ENCODE measurements around the gene ZNF223. TPM values are rescaled to one million over a fixed set of nuclear protein-coding genes. Genes with fewer than 3 reads are reported as not detected.

Gene ZNF223
- total RNA-seq, 4 donors from 2014 or later = 3.6 to 48.5 (median 12.9) TPM

- DNase-seq = peak; percentile 88 to 92
- H3K9me3 ChIP-seq = no peaks in the 10 kb centered on the region
- no peaks in the 10 kb centered on the region for H3K27me3 ChIP-seq
- H3K27ac ChIP-seq = peak within 1 kb of the TSS; percentile 60 to 69
- H3K4me1 ChIP-seq = no peaks in the 10 kb centered on the region
- TF ChIP-seq, protein P1, sequence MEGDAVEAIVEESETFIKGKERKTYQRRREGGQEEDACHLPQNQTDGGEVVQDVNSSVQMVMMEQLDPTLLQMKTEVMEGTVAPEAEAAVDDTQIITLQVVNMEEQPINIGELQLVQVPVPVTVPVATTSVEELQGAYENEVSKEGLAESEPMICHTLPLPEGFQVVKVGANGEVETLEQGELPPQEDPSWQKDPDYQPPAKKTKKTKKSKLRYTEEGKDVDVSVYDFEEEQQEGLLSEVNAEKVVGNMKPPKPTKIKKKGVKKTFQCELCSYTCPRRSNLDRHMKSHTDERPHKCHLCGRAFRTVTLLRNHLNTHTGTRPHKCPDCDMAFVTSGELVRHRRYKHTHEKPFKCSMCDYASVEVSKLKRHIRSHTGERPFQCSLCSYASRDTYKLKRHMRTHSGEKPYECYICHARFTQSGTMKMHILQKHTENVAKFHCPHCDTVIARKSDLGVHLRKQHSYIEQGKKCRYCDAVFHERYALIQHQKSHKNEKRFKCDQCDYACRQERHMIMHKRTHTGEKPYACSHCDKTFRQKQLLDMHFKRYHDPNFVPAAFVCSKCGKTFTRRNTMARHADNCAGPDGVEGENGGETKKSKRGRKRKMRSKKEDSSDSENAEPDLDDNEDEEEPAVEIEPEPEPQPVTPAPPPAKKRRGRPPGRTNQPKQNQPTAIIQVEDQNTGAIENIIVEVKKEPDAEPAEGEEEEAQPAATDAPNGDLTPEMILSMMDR (IDR thresholded peaks at IDR 0.05) = no peak
- TF ChIP-seq POLR2A (IDR thresholded peaks at IDR 0.05) = peak in 1 of 2 donors; percentile 20
- intact Hi-C loops (cut with DNase I; ENCODE audit: low total_unique reads) = no loop called here
- H3K36me3 ChIP-seq = no peaks in the 10 kb centered on the region
- H3K4me3 ChIP-seq = peak within 1 kb of the TSS; percentile 71 to 73
These were observed 42.3 kb downstream of the ZNF223 start, which contains the start of gene ZNF224 for GRCh38 chr19:44093931-44094765. Gene ZNF224 (plus strand): TSS chr19:44094361. CDS start chr19:44097874, 3,513 bp downstream.

DNA sequence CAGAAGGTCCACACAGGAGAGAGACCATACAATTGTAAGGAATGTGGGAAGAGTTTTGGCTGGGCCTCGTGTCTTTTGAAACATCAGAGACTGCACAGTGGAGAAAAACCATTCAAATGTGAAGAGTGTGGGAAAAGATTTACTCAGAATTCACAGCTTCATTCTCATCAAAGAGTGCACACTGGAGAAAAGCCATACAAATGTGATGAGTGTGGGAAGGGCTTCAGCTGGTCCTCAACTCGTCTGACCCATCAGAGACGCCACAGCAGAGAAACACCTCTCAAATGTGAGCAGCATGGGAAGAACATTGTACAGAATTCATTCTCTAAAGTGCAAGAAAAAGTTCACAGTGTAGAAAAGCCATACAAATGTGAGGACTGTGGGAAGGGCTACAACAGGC is 55.9 kb downstream of the ZNF223 start:
- no peak overlapping the region for H3K27ac ChIP-seq
- no peak for TF ChIP-seq POLR2A (IDR thresholded peaks at IDR 0.05)
- TF ChIP-seq, protein P1 (IDR thresholded peaks at IDR 0.05) = no peak
- H3K4me3 ChIP-seq = no peak overlapping the region
- intact Hi-C loops (cut with DNase I; ENCODE audit: low total_unique reads) = no loop called here
- H3K4me1 ChIP-seq = no peaks in the 10 kb centered on the region
- no peaks in the 10 kb centered on the region for H3K27me3 ChIP-seq
- no peak for DNase-seq
- no peaks in the 10 kb centered on the region for H3K36me3 ChIP-seq
- H3K9me3 ChIP-seq = peaks cover 0 to 59% of the 10 kb centered on the region in 2 donors

DNA sequence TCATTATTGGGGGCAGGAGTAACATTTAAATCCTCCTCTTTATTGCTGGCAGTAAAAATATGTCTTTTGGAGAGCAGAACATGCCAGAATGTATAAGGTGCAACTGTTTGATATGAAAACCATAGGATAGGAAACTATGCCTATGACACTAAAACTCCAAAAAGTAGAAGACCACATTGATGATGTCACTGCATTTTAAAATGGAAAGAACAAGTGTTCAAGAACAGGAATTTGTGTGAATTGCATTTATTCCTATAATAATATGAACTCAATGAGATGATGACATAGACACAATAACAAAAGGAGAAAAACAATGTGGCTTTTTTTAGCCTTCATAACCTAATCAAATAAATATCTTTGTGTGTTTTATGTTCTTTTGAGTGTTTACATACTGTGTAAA is 57.6 kb downstream of the ZNF223 start:
- Histone ChIP-seq H3K27me3 (no peaks in the 10 kb centered on the region), H3K4me3 (no peak overlapping the region), H3K4me1 (no peaks in the 10 kb centered on the region), H3K9me3 (peaks cover 0 to 48% of the 10 kb centered on the region in 2 donors), H3K36me3 (no peaks in the 10 kb centered on the region), H3K27ac (no peak overlapping the region)
- intact Hi-C loops (cut with DNase I; ENCODE audit: low total_unique reads) = no loop called here
- TF ChIP-seq, protein P1 (IDR thresholded peaks at IDR 0.05) = no peak
- TF ChIP-seq POLR2A (IDR thresholded peaks at IDR 0.05) = no peak
- no peak for DNase-seq

DNA sequence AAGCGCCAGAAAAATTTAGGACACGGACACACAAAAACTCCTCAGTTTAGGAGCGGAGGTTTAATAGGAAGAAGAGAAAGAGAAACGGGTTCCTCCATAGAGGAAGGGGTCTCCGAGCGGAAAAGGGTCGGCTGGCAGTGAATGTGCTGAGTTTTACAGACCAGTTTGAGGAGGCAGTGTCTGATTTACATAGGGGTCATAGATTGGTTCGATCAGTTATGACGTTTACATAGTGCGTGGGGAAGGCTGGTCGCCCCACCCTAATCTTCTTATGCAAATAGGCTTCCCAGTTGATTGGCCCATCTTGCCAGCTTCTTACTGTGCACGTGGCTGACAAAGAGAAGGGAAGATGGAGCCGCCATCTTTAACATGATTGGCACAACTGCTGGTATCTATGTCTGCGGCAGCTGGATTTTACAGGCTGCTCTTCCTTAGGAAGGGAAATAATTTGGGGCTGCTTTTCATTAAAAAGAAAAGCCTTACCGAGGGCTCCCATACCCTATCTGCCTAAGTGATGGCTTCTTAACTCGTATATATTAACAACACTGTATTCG is 60.2 kb downstream of the ZNF223 start:
- H3K4me3 ChIP-seq = peak overlapping the region in 1 of 2 donors; percentile 67
- no peak for DNase-seq
- H3K36me3 ChIP-seq = no peaks in the 10 kb centered on the region
- no peaks in the 10 kb centered on the region for H3K27me3 ChIP-seq
- H3K9me3 ChIP-seq = peaks cover 0 to 35% of the 10 kb centered on the region in 2 donors
- H3K4me1 ChIP-seq = no peaks in the 10 kb centered on the region
- intact Hi-C loops (cut with DNase I; ENCODE audit: low total_unique reads) = no loop called here
- H3K27ac ChIP-seq = no peak overlapping the region
- TF ChIP-seq, protein P1 (IDR thresholded peaks at IDR 0.05) = no peak
- no peak for TF ChIP-seq POLR2A (IDR thresholded peaks at IDR 0.05)

DNA sequence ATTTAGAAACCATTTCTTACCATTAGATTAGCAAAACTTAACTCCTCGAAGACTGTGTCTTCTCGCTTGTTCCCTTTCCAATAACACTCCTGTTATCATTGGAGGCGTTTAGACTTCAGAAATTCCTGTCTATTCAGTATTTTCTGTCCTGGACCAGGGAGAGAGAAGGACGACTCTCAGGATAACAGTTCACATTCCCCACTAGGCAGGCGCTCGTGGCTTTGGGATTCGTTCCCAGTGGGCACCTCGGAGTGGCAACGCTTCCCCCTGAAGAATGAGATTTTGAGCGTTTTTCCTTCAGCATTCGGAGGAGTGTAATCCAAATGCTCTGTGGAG is 60.9 kb downstream of the ZNF223 start:
- H3K4me3 ChIP-seq = peak overlapping the region; percentile 67 to 83
- DNase-seq = no peak
- peak overlapping the region in 1 of 2 donors; percentile 65 for H3K27ac ChIP-seq
- no peaks in the 10 kb centered on the region for H3K36me3 ChIP-seq
- H3K27me3 ChIP-seq = no peaks in the 10 kb centered on the region
- intact Hi-C loops (cut with DNase I; ENCODE audit: low total_unique reads) = no loop called here
- TF ChIP-seq, protein P1 (IDR thresholded peaks at IDR 0.05) = no peak
- TF ChIP-seq POLR2A (IDR thresholded peaks at IDR 0.05) = peak in 1 of 2 donors; percentile 12
- peaks cover 0 to 27% of the 10 kb centered on the region in 2 donors for H3K9me3 ChIP-seq
- no peaks in the 10 kb centered on the region for H3K4me1 ChIP-seq
